Type B pancreatic cell (in vitro differentiated cells): ENCODE measurements around the gene TSC22D1. TPM values are rescaled to one million over a fixed set of nuclear protein-coding genes. Genes with fewer than 3 reads are reported as not detected.

Experiments used
- DNase-seq: peaks from one replicate; pipeline ENCODE4 v3.0.0; 2021; ENCODE audit warnings: mixed read lengths; ENCODE audit not compliant: unreplicated experiment; ENCODE audit errors: extremely low spot score
- H3K27ac Mint-ChIP-seq: 2 replicates; pipeline ENCODE4 v1.8.0; 2021; ENCODE audit warnings: mild to moderate bottlenecking, mixed read lengths
- H3K27me3 Mint-ChIP-seq: 2 replicates; pipeline ENCODE4 v1.8.0; 2021; ENCODE audit warnings: mixed read lengths
- H3K36me3 Mint-ChIP-seq: 2 replicates; pipeline ENCODE4 v1.8.0; 2021; ENCODE audit warnings: mixed read lengths
- H3K4me1 Mint-ChIP-seq: one replicate; pipeline ENCODE4 v1.8.0; 2021; ENCODE audit warnings: mixed read lengths; ENCODE audit not compliant: unreplicated experiment
- H3K4me3 Mint-ChIP-seq: 2 replicates; pipeline ENCODE4 v1.8.0; 2021; ENCODE audit warnings: mild to moderate bottlenecking, mixed read lengths
- H3K9me3 Mint-ChIP-seq: 2 replicates; pipeline ENCODE4 v1.8.0; 2021; ENCODE audit warnings: mixed read lengths
- CTCF ChIP-seq: fragments of 200-600 bp; sonication (generic); conservative IDR thresholded peaks from 2 replicates; pipeline ENCODE4 v1.5.0; 2021; ENCODE audit warnings: antibody characterized with exemption, mild to moderate bottlenecking
- total RNA-seq: library from RNA; stranded (reverse); gene quantifications from 2 replicates; pipeline ENCODE4 v1.2.1, GENCODE V29; 2021; ENCODE audit warnings: low replicate concordance

The TSC22D1 gene
- total RNA-seq, 1 donor from 2014 or later: 132 TPM

GRCh38 chr13:44504116-44504515 is 72.0 kb downstream of the TSC22D1 start:
- H3K27me3 Mint-ChIP-seq: no peaks in the 10 kb centered on the region
- H3K27ac Mint-ChIP-seq: no peak overlapping the region
- no peak overlapping the region for H3K4me3 Mint-ChIP-seq
- no peak for TF ChIP-seq CTCF
- peaks cover 13% of the 10 kb centered on the region for H3K4me1 Mint-ChIP-seq
- H3K9me3 Mint-ChIP-seq: no peaks in the 10 kb centered on the region
- peaks cover 3% of the 10 kb centered on the region for H3K36me3 Mint-ChIP-seq
- no peak for DNase-seq

GRCh38 chr13:44498969-44499368 is 77.2 kb downstream of the TSC22D1 start:
- peaks cover 6% of the 10 kb centered on the region for H3K9me3 Mint-ChIP-seq
- peaks cover 17% of the 10 kb centered on the region for H3K36me3 Mint-ChIP-seq
- DNase-seq: no peak
- no peak overlapping the region for H3K4me3 Mint-ChIP-seq
- H3K4me1 Mint-ChIP-seq: no peaks in the 10 kb centered on the region
- TF ChIP-seq CTCF: no peak
- H3K27me3 Mint-ChIP-seq: no peaks in the 10 kb centered on the region
- no peak overlapping the region for H3K27ac Mint-ChIP-seq

- H3K27ac Mint-ChIP-seq: no peak overlapping the region
- no peak overlapping the region for H3K4me3 Mint-ChIP-seq
- no peak for DNase-seq
- H3K27me3 Mint-ChIP-seq: no peaks in the 10 kb centered on the region
- no peak for TF ChIP-seq CTCF
- peaks cover under 1% of the 10 kb centered on the region for H3K4me1 Mint-ChIP-seq
- H3K9me3 Mint-ChIP-seq: peaks cover 6% of the 10 kb centered on the region
- H3K36me3 Mint-ChIP-seq: peaks cover 17% of the 10 kb centered on the region
Observed at GRCh38 chr13:44498502-44498901, 77.6 kb downstream of the TSC22D1 start.

GRCh38 chr13:44497801-44498200 is 78.3 kb downstream of the TSC22D1 start:
- DNase-seq: no peak
- TF ChIP-seq CTCF: no peak
- peaks cover 7% of the 10 kb centered on the region for H3K4me1 Mint-ChIP-seq
- no peaks in the 10 kb centered on the region for H3K27me3 Mint-ChIP-seq
- peaks cover 6% of the 10 kb centered on the region for H3K9me3 Mint-ChIP-seq
- H3K4me3 Mint-ChIP-seq: no peak overlapping the region
- no peak overlapping the region for H3K27ac Mint-ChIP-seq
- H3K36me3 Mint-ChIP-seq: peaks cover 16% of the 10 kb centered on the region

- no peak for DNase-seq
- peaks cover 10% of the 10 kb centered on the region for H3K9me3 Mint-ChIP-seq
- no peak overlapping the region for H3K27ac Mint-ChIP-seq
- peaks cover 19% of the 10 kb centered on the region for H3K36me3 Mint-ChIP-seq
- no peak overlapping the region for H3K4me3 Mint-ChIP-seq
- H3K4me1 Mint-ChIP-seq: peaks cover 12% of the 10 kb centered on the region
- H3K27me3 Mint-ChIP-seq: no peaks in the 10 kb centered on the region
- no peak for TF ChIP-seq CTCF
Observed at GRCh38 chr13:44493213-44493812, 82.8 kb downstream of the TSC22D1 start.

GRCh38 chr13:44489751-44490150 is 86.4 kb downstream of the TSC22D1 start:
- Mint-ChIP-seq H3K4me1 (peaks cover 12% of the 10 kb centered on the region), H3K27ac (peak overlapping the region; percentile 64), H3K4me3 (peak overlapping the region; percentile 10), H3K9me3 (peaks cover 7% of the 10 kb centered on the region), H3K36me3 (peaks cover 8% of the 10 kb centered on the region), H3K27me3 (no peaks in the 10 kb centered on the region)
- DNase-seq: no peak
- TF ChIP-seq CTCF: no peak
